Stimulated activated naive CD8-positive, alpha-beta T cell treated with anti-CD3 and anti-CD28 coated beads, Interleukin-15, Interleukin-2, amounts not matched to agents 100 ng/mL and 50 ng/mL, for 24 hours (primary cell): Measurements from ENCODE around the gene AGAP6.
"Not testable (repeated sequence)": the region's sequence is repeated elsewhere in the genome, so short reads cannot be mapped to it uniquely, and the experiment has no call there.

Experiments
- H3K27ac Mint-ChIP-seq: one replicate; pipeline ENCODE4 v1.8.0; 2021; ENCODE audit warnings: mild to moderate bottlenecking, mixed read lengths
- H3K27me3 Mint-ChIP-seq: one replicate; pipeline ENCODE4 v1.8.0; 2021; ENCODE audit warnings: mixed read lengths
- H3K36me3 Mint-ChIP-seq: one replicate; pipeline ENCODE4 v1.8.0; 2021; ENCODE audit warnings: low read depth, mixed read lengths
- H3K4me1 Mint-ChIP-seq: one replicate; pipeline ENCODE4 v1.8.0; 2021; ENCODE audit warnings: low read depth, mixed read lengths
- H3K4me3 Mint-ChIP-seq: one replicate; pipeline ENCODE4 v1.8.0; 2021; ENCODE audit warnings: mild to moderate bottlenecking, mixed read lengths
- H3K9me3 Mint-ChIP-seq: one replicate; pipeline ENCODE4 v1.8.0; 2021; ENCODE audit warnings: mixed read lengths

AGAP6 gene

DNA sequence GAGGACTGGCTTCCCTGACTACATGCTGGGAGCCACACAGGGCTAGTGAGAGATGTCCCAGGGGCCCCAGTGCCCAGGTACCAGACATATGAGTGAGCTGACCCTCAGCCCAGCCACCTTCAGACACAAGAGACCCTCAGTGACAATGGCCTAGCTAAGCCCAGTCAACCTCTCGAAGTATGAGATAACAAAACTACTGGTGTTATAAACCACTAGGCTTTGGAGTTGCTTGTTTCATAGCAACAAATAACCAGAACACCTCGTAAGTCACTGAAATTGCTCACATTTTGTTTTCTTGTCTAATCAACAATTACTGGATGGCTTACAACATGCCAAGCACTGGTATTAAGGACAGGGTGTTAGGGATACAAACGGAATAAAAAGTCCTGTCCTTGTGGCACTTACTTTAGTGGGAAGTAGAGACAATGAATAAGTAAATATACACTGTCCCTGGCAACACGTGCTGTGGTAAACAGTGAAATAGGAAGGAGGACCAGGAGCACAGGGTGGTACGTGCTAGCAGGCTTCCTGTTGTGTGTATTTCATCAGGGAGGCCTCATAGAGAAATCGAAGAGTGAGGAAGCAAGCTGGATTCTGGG lies 64.7 kb downstream of the AGAP6 start:
- H3K36me3 Mint-ChIP-seq, H3K27me3 Mint-ChIP-seq: not testable (repeated sequence)

DNA sequence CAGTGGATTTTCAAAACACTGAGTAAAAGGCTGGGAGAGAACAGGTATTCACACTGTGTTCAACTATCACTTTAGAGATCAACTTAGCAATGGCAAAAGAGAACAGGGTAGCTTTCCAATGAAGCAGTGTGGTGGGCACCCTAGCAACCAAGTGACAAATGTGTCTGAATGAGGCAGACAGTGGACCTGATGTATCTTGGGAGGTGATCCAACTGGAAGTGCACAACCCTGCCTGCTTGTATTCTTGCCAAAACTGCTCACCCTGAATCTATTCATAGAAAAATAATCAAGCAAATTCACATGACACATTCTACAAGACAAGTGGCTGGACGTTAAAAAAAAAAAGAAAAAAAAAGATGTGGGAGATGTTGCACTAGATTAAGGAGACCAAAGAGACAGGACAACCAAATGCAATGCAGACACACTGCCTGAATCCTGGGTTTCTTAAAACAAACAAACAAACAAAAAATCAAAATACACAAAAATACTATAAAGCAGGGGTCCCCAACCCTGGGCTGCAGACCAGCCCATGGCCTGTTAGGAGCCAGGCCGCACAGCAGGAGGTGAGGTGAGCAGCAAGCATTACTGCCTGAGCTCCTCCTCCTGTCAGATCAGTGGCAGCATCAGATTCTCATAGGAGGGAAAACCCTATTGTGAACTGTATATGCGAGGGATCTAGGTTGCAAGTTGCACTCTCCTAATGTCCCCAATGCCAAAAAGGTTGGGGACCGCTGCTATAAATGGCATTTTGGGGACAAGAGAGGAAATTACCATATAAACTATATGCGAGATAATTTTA lies 67.5 kb downstream of the AGAP6 start:
- H3K27ac Mint-ChIP-seq, H3K4me3 Mint-ChIP-seq, H3K9me3 Mint-ChIP-seq, H3K27me3 Mint-ChIP-seq, H3K36me3 Mint-ChIP-seq, H3K4me1 Mint-ChIP-seq: not testable (repeated sequence)

More for the DNA sequence above, 64.7 kb downstream of the AGAP6 start:
- not testable (repeated sequence) for H3K27ac Mint-ChIP-seq, H3K9me3 Mint-ChIP-seq, H3K4me3 Mint-ChIP-seq, H3K4me1 Mint-ChIP-seq

DNA sequence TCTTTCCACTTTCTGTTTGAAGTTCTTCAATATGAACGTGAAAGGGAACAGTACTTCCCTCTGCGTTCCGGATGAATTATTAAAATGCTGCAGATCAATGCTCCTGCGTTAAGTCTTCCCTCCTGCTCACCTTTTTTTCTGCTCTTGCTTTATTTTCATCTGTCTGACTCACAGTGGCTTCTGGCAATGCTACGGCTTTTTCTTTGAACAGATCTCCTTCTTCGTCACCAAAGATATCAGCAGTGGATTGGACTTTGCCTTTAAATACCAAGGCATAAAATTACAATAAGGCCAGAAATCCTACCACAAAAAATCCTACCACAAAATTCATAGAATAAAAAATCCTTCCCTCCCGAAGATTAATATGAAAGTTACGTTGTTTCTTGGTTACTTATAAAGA lies 68.4 kb downstream of the AGAP6 start:
- not testable (repeated sequence) for H3K27me3 Mint-ChIP-seq, H3K27ac Mint-ChIP-seq, H3K9me3 Mint-ChIP-seq, H3K36me3 Mint-ChIP-seq, H3K4me3 Mint-ChIP-seq, H3K4me1 Mint-ChIP-seq

DNA sequence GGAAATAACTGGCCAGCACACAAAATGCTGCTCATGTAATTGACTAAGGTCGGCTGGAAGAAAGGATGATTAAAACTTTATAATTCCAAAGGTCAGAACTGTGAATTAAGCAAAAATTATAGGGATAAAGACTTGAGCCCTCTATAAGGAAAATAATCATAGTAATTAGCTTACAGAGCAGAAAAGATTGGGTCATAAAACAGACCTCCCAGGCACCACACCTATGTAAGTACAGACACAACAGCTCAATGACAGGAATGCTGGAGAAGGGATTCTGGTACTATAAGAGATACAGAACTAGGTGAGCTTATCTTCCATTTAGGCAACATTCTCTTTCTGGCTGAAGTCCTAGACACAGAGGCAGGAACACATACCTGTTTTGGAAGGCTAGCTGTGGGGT lies 70.5 kb downstream of the AGAP6 start:
- not testable (repeated sequence) for H3K27ac Mint-ChIP-seq, H3K36me3 Mint-ChIP-seq, H3K9me3 Mint-ChIP-seq, H3K4me3 Mint-ChIP-seq, H3K27me3 Mint-ChIP-seq, H3K4me1 Mint-ChIP-seq

DNA sequence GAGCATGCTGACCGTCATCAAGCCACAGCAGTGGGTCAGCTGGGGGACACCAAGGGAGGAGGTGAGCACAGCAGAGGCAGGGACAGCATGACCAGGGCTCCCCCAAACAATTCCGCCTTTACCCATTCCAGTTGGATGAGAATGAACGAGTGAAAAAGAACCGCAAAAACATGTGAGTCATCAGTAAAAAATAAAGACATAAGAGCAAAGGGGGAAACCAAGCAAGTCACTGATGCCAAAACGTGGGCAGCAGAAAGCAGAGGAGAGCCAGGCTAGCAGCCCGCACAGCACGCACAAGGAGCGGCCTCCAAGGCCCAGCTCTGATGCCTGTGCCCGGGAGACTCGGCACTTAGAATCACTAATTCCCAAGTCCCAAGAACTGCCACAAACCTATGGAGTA lies 71.7 kb downstream of the AGAP6 start:
- H3K27me3 Mint-ChIP-seq, H3K4me3 Mint-ChIP-seq, H3K36me3 Mint-ChIP-seq, H3K4me1 Mint-ChIP-seq, H3K9me3 Mint-ChIP-seq, H3K27ac Mint-ChIP-seq: not testable (repeated sequence)
